Endothelial cell of umbilical vein (primary cell): Measurements from ENCODE around the gene PSG4.

ENCODE experiments used
- CTCF ChIP-seq, 2 donors: IDR thresholded peaks; 1 replicate in 1 of 2; 2 replicates in 1 of 2; pipeline ENCODE4 v1.5.1; 2011; ENCODE audit warnings: low read length in 2 of 2, mild to moderate bottlenecking in 2 of 2, moderate library complexity in 2 of 2, control low read depth in 1 of 2, inconsistent platforms in 1 of 2, low read depth in 1 of 2; ENCODE audit not compliant: insufficient read depth in 1 of 2; ENCODE audit errors: extremely low read depth in 1 of 2
- EZH2 ChIP-seq: IDR thresholded peaks from 2 replicates; pipeline ENCODE4 v1.6.1; 2012; ENCODE audit warnings: borderline replicate concordance, low read depth, mild to moderate bottlenecking, moderate library complexity, low read length, inconsistent platforms; ENCODE audit not compliant: severe bottlenecking

GRCh38 chr19:43224855-43225253, 19.4 kb upstream of the PSG4 start:
- TF ChIP-seq EZH2 (no peak), CTCF (IDR thresholded peaks at IDR 0.05; ENCODE audit: extremely low read depth in 1 of 2, insufficient read depth in 1 of 2, low read depth in 1 of 2, low read length in 2 of 2) (no peak)
